KBM-7 (cell line): ENCODE data around the gene ZCCHC9.
A peak's percentile ranks its signal among the peaks of the same experiment; 100 is the strongest.
"Not testable (repeated sequence)": the region's sequence is repeated elsewhere in the genome, so short reads cannot be mapped to it uniquely, and the experiment has no call there.

Experiments
- DNase-seq: peaks from one replicate; pipeline ENCODE4 v3.0.0-alpha.2; 2015
- in situ Hi-C: fragments of 300-500 bp; cut with MboI; formaldehyde crosslinking; loops from 2 replicates; pipeline ENCODE4 v1.14.3; 2020; ENCODE audit warnings: low sequenced_read_pairs, low pct_unique_long_range_greater_than_20kb, mixed read lengths

ZCCHC9 gene

GRCh38 chr5:81302596-81302995 lies 1.2 kb downstream of the ZCCHC9 start:
- in situ Hi-C loops, result no loop called here
- no peak for DNase-seq

GRCh38 chr5:81303563-81303962 lies 2.2 kb downstream of the ZCCHC9 start:
- in situ Hi-C loops, result no loop called here
- no peak for DNase-seq

GRCh38 chr5:81305785-81306184 lies 4.4 kb downstream of the ZCCHC9 start:
- DNase-seq, result no peak
- in situ Hi-C loops, result no loop called here

- in situ Hi-C loops, result no loop called here
- DNase-seq, result no peak
Observed at GRCh38 chr5:81308836-81309235, 7.4 kb downstream of the ZCCHC9 start.

- no peak for DNase-seq
- in situ Hi-C loops, result no loop called here
Observed at GRCh38 chr5:81310402-81311063, 9.1 kb downstream of the ZCCHC9 start.

GRCh38 chr5:81313278-81313677 lies 11.9 kb downstream of the ZCCHC9 start:
- in situ Hi-C loops, result no loop called here
- DNase-seq, result no peak

- no peak for DNase-seq
- in situ Hi-C loops, result no loop called here
Observed at GRCh38 chr5:81313686-81314085, 12.3 kb downstream of the ZCCHC9 start.

- in situ Hi-C loops, result no loop called here
- DNase-seq, result no peak
Observed at GRCh38 chr5:81314581-81314980, 13.2 kb downstream of the ZCCHC9 start.

- in situ Hi-C loops, result no loop called here
- no peak for DNase-seq
Observed at GRCh38 chr5:81315336-81315735, 13.9 kb downstream of the ZCCHC9 start.

- in situ Hi-C loops, result no loop called here
- no peak for DNase-seq
Observed at GRCh38 chr5:81315830-81316229, 14.4 kb downstream of the ZCCHC9 start.

- in situ Hi-C loops, result no loop called here
- no peak for DNase-seq
Observed at GRCh38 chr5:81316571-81316970, 15.2 kb downstream of the ZCCHC9 start.

GRCh38 chr5:81317536-81317935 lies 16.1 kb downstream of the ZCCHC9 start:
- DNase-seq, result no peak
- in situ Hi-C loops, result no loop called here

- DNase-seq, result no peak
- in situ Hi-C loops, result no loop called here
Observed at GRCh38 chr5:81326554-81326953, 25.2 kb downstream of the ZCCHC9 start.

- in situ Hi-C loops, result no loop called here
- DNase-seq, result no peak
Observed at GRCh38 chr5:81334304-81335061, 33.1 kb downstream of the ZCCHC9 start.

GRCh38 chr5:81335946-81336345 lies 34.6 kb downstream of the ZCCHC9 start:
- in situ Hi-C loops, result no loop called here
- DNase-seq, result no peak

- in situ Hi-C loops, result no loop called here
- DNase-seq, result no peak
Observed at GRCh38 chr5:81336556-81336955, 35.2 kb downstream of the ZCCHC9 start.

- in situ Hi-C loops, result no loop called here
- DNase-seq, result no peak
Observed at GRCh38 chr5:81337803-81338202, 36.4 kb downstream of the ZCCHC9 start.

- in situ Hi-C loops, result not testable (repeated sequence)
- peak; percentile 7 for DNase-seq
Observed at GRCh38 chr5:81338213-81338612, 36.8 kb downstream of the ZCCHC9 start.

GRCh38 chr5:81344736-81345135 lies 43.3 kb downstream of the ZCCHC9 start:
- in situ Hi-C loops, result no loop called here
- no peak for DNase-seq

GRCh38 chr5:81345411-81346003 lies 44.1 kb downstream of the ZCCHC9 start:
- in situ Hi-C loops, result no loop called here
- no peak for DNase-seq
